GM18508 (cell line): ENCODE data around the gene CREB5.
"Not testable (repeated sequence)": the region's sequence is repeated elsewhere in the genome, so short reads cannot be mapped to it uniquely, and the experiment has no call there.

Experiments
- ATAC-seq: cut with Tn5 transposase; IDR thresholded peaks from one replicate; pipeline ENCODE4 v1.9.1; 2021; ENCODE audit warnings: moderate number of reproducible peaks; ENCODE audit not compliant: insufficient read depth, unreplicated experiment

Gene CREB5

GRCh38 chr7:28813243-28813962 is 401.1 kb downstream of the CREB5 start:
- ATAC-seq = no peak

- ATAC-seq = peak; percentile 21
Observed at GRCh38 chr7:28815369-28815927, 403.1 kb downstream of the CREB5 start.

GRCh38 chr7:28815928-28816373 is 403.6 kb downstream of the CREB5 start:
- peak; percentile 54 for ATAC-seq

- no peak for ATAC-seq
Observed at GRCh38 chr7:28818996-28819395, 406.7 kb downstream of the CREB5 start.

- ATAC-seq = no peak
Observed at GRCh38 chr7:28823582-28823981, 411.3 kb downstream of the CREB5 start.

GRCh38 chr7:28825817-28826448 is 413.6 kb downstream of the CREB5 start:
- not testable (repeated sequence) for ATAC-seq

- ATAC-seq = no peak
Observed at GRCh38 chr7:28830846-28831245, 418.5 kb downstream of the CREB5 start.

- ATAC-seq = no peak
Observed at GRCh38 chr7:28832669-28833068, 420.4 kb downstream of the CREB5 start.

GRCh38 chr7:28835800-28836199 is 423.5 kb downstream of the CREB5 start:
- ATAC-seq = no peak

- no peak for ATAC-seq
Observed at GRCh38 chr7:28836716-28837115, 424.4 kb downstream of the CREB5 start.

GRCh38 chr7:28837216-28837615 is 424.9 kb downstream of the CREB5 start:
- no peak for ATAC-seq

GRCh38 chr7:28840592-28840995 is 428.3 kb downstream of the CREB5 start:
- ATAC-seq = no peak

- no peak for ATAC-seq
Observed at GRCh38 chr7:28841766-28842165, 429.4 kb downstream of the CREB5 start.

GRCh38 chr7:28842769-28843295 is 430.5 kb downstream of the CREB5 start:
- ATAC-seq = no peak

- ATAC-seq = no peak
Observed at GRCh38 chr7:28845106-28845505, 432.8 kb downstream of the CREB5 start.

GRCh38 chr7:28847176-28847575 is 434.9 kb downstream of the CREB5 start:
- ATAC-seq = no peak

GRCh38 chr7:28847681-28848080 is 435.4 kb downstream of the CREB5 start:
- ATAC-seq = no peak

GRCh38 chr7:28848906-28849305 is 436.6 kb downstream of the CREB5 start:
- no peak for ATAC-seq

GRCh38 chr7:28850699-28851098 is 438.4 kb downstream of the CREB5 start:
- ATAC-seq = no peak

- no peak for ATAC-seq
Observed at GRCh38 chr7:28853150-28853549, 440.8 kb downstream of the CREB5 start.
